Upper lobe of right lung (tissue), 1 donor: ENCODE results near the gene LPP. TPM values are rescaled to one million over a fixed set of nuclear protein-coding genes. Genes with fewer than 3 reads are reported as not detected.

Experiments
- ATAC-seq: fragments of 200-7000 bp; cut with Tn5 transposase; one replicate; pipeline ENCODE4 v1.9.1; 2020; ENCODE audit warnings: mild to moderate bottlenecking, moderate library complexity
- DNase-seq: peaks from one replicate; pipeline ENCODE4 v3.0.0-alpha.2; 2020
- H3K27ac ChIP-seq: fragments of 200-600 bp; one replicate; pipeline ENCODE4 v1.8.0; 2022
- H3K27me3 ChIP-seq: fragments of 200-600 bp; one replicate; pipeline ENCODE4 v1.8.0; 2022; ENCODE audit warnings: mild to moderate bottlenecking
- H3K36me3 ChIP-seq: fragments of 200-600 bp; one replicate; pipeline ENCODE4 v1.8.0; 2022
- H3K4me1 ChIP-seq: fragments of 200-600 bp; one replicate; pipeline ENCODE4 v1.8.0; 2022
- H3K4me3 ChIP-seq: fragments of 200-600 bp; one replicate; pipeline ENCODE4 v1.8.0; 2022; ENCODE audit warnings: mild to moderate bottlenecking
- H3K9me3 ChIP-seq: fragments of 200-600 bp; one replicate; pipeline ENCODE4 v1.8.0; 2022
- intact Hi-C: fragments of 100-400 bp; cut with DNase I; formaldehyde crosslinking; loops from one replicate; pipeline ENCODE4 v1.11.0; 2022
- total RNA-seq: library from RNA; stranded (reverse); fragmentation: NEBNext Ultra II Directional; extraction: Animal tissue kit (Norgen Biotek cat#: 25700); gene quantifications from one replicate; pipeline ENCODE4 v1.2.1, GENCODE V29; 2021
- TF ChIP-seq, protein P1 (sequence below): fragments of 200-600 bp; IDR thresholded peaks from one replicate; pipeline ENCODE4 v1.8.0; 2022; ENCODE audit warnings: antibody characterized with exemption
- donor health status: DM: no; HTN: yes; CAD: no; lungs with severe emphysema.

LPP gene
- total RNA-seq, 1 donor from 2014 or later: 191 TPM

DNA sequence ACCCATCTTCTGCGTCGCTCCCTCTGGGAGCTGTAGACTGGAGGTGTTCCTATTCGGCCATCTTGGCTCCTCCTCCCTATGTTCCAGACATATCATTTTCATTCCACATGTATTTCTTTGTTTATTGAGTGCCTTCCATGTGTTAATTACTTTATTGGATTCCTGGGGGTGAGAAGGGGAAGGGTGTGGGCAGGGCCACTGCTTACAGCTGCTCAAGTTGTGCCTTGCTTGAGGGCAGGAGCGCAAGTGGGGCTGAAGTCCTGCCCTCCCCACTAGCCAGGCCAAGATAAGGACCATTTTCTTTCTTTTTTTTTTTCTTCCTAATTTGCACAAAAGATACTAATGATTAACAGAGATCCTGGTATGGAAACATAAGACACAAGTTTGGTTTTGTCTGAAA is 224.8 kb downstream of the LPP start:
- H3K36me3 ChIP-seq: no peaks in the 10 kb centered on the region
- intact Hi-C loops: no loop called here
- no peak for DNase-seq
- TF ChIP-seq, protein P1, sequence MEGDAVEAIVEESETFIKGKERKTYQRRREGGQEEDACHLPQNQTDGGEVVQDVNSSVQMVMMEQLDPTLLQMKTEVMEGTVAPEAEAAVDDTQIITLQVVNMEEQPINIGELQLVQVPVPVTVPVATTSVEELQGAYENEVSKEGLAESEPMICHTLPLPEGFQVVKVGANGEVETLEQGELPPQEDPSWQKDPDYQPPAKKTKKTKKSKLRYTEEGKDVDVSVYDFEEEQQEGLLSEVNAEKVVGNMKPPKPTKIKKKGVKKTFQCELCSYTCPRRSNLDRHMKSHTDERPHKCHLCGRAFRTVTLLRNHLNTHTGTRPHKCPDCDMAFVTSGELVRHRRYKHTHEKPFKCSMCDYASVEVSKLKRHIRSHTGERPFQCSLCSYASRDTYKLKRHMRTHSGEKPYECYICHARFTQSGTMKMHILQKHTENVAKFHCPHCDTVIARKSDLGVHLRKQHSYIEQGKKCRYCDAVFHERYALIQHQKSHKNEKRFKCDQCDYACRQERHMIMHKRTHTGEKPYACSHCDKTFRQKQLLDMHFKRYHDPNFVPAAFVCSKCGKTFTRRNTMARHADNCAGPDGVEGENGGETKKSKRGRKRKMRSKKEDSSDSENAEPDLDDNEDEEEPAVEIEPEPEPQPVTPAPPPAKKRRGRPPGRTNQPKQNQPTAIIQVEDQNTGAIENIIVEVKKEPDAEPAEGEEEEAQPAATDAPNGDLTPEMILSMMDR: no peak
- H3K27me3 ChIP-seq: no peaks in the 10 kb centered on the region
- H3K4me3 ChIP-seq: no peak overlapping the region
- no peak overlapping the region for H3K27ac ChIP-seq
- ATAC-seq: no peak
- H3K9me3 ChIP-seq: no peaks in the 10 kb centered on the region
- H3K4me1 ChIP-seq: no peaks in the 10 kb centered on the region

DNA sequence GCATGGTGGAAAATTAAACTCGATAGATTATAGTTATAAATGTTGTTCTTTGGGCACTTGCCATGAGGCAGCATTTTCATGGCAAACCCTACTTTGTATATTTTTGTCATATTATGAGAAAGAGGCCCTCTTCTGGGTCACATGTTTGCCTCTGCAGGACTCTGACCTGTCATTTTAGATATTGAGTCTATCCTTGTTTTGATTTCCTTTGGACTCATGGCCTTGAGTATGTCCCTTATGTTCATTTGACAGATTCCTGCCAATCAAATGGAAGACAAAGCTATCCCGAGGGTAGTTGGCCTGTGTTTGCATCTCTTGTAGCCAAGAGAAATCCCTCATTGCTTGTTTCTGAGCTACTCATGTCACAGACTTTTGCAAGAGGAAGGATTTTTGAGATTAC is 226.3 kb downstream of the LPP start:
- Histone ChIP-seq H3K4me1 (peaks cover 6% of the 10 kb centered on the region), H3K36me3 (no peaks in the 10 kb centered on the region), H3K27me3 (no peaks in the 10 kb centered on the region), H3K4me3 (no peak overlapping the region), H3K9me3 (no peaks in the 10 kb centered on the region), H3K27ac (no peak overlapping the region)
- ATAC-seq: no peak
- TF ChIP-seq, protein P1: no peak
- no peak for DNase-seq
- intact Hi-C loops: no loop called here

DNA sequence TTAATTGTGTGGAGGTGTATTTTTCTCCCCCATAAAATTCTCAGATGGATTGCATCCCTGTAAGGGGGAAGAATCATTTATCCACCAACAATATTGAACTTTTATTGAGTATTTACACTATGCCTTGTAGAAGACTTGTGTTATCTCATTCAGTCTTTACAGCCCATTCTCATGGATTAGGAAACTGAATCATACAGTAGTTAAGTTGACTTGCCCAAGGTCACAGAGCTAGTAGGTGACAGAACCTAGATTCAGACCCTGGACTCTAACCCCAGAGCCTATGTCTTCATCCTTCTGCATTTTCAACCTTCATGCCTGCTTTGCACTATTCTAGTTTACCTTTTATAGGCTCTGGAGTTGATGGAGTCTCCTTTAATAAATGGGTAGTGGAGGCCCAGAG is 226.8 kb downstream of the LPP start:
- intact Hi-C loops: no loop called here
- Histone ChIP-seq H3K36me3 (no peaks in the 10 kb centered on the region), H3K4me1 (peaks cover 10% of the 10 kb centered on the region), H3K27me3 (no peaks in the 10 kb centered on the region), H3K4me3 (no peak overlapping the region), H3K9me3 (no peaks in the 10 kb centered on the region), H3K27ac (no peak overlapping the region)
- TF ChIP-seq, protein P1: no peak
- ATAC-seq (no peak), DNase-seq (no peak)

DNA sequence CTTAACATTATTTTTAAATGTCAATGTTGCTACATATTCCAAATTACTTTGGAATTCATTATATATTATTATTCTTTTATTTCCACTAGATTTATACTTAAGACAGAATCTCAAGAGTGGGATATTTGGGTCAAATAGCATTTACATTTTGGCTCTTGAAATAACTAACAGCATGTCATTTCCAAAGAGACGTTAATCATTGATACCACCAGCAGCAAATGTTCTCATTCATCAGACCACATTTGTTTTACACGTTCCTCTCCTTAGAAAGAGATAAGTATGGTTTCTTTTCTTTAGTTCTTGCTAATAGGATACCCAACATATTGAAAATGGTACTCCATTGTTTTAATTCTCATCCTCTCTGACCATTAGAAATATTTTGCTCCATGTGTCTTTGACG is 229.8 kb downstream of the LPP start:
- H3K36me3 ChIP-seq: no peaks in the 10 kb centered on the region
- intact Hi-C loops: no loop called here
- no peaks in the 10 kb centered on the region for H3K9me3 ChIP-seq
- no peak for ATAC-seq
- peaks cover 16% of the 10 kb centered on the region for H3K4me1 ChIP-seq
- no peak for DNase-seq
- no peaks in the 10 kb centered on the region for H3K27me3 ChIP-seq
- TF ChIP-seq, protein P1: no peak
- no peak overlapping the region for H3K27ac ChIP-seq
- H3K4me3 ChIP-seq: no peak overlapping the region

DNA sequence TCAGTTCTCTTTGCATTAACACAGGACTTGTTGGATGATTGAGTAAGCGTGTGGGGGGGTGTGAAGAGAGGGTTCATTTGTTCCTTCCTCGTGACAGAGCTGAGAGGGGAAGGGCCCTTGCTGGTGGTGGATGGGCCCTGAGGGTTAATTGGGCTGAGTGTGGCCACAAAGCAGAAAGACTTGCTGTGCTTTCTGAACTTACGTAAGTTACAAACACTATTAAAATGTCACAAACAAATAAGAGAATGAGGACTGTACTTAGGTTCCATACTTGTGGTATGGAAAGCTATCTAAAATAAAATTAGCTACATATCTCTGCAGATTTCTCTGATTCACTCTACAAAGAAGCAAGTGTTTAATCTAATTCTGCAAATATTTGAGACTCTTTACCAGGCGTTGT is 231.3 kb downstream of the LPP start:
- Histone ChIP-seq H3K9me3 (no peaks in the 10 kb centered on the region), H3K27ac (no peak overlapping the region), H3K36me3 (no peaks in the 10 kb centered on the region), H3K4me3 (no peak overlapping the region), H3K27me3 (no peaks in the 10 kb centered on the region), H3K4me1 (peaks cover 20% of the 10 kb centered on the region)
- ATAC-seq: peak; percentile 88
- intact Hi-C loops: no loop called here
- TF ChIP-seq, protein P1: no peak
- DNase-seq: peak; percentile 61

DNA sequence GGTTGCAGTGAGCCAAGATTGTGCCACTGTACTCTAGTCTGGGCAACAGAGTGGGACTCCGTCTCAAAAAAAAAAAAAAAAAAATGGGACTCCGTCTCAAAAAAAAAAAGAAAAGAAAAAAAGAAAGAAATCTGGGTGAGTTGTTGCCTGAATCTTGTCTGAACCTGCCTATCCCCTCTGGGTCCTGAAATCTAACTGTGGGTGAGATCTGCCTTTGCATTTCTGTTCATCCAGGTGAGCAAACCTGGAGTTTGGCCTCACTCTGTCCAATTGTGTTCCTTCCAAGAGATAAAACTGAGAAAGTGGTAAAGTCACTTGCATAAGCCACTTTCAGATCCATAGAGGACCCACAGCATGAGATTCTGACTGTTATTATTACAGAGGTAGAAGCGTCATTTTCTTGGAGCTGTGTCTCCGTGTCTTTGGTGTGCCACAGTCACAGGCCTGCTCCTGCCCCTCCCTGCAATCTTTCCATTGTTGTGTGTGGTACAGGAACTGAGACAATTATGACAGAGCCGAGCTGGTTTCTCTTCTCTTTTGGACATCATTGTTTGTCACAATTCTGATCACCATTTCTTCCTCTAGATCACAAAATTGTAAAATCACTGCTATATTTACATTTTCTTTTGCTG is 235.9 kb downstream of the LPP start:
- peaks cover 30% of the 10 kb centered on the region for H3K4me1 ChIP-seq
- intact Hi-C loops: no loop called here
- no peak overlapping the region for H3K4me3 ChIP-seq
- no peaks in the 10 kb centered on the region for H3K36me3 ChIP-seq
- TF ChIP-seq, protein P1: no peak
- no peaks in the 10 kb centered on the region for H3K9me3 ChIP-seq
- DNase-seq (no peak), ATAC-seq (peak; percentile 88)
- H3K27ac ChIP-seq: peak overlapping the region; percentile 45
- H3K27me3 ChIP-seq: no peaks in the 10 kb centered on the region
